Upper lobe of left lung (tissue), 6 donors: ENCODE results near the gene TRAF2. TPM values are rescaled to one million over a fixed set of nuclear protein-coding genes. Genes with fewer than 3 reads are reported as not detected.

ENCODE experiments used
- ATAC-seq, 2 donors: fragments of 200-7000 bp; cut with Tn5 transposase; one replicate each; pipeline ENCODE4 v1.9.1; 2022; ENCODE audit warnings: mild to moderate bottlenecking in 2 of 2, moderate library complexity in 2 of 2; ENCODE audit not compliant: low FRiP score in 2 of 2
- DNase-seq, 2 donors: peaks; one replicate each; pipeline ENCODE4 v3.0.0-alpha.2; 2019 to 2020
- H3K27ac ChIP-seq, 4 donors: fragments of 200-600 bp; sonication (generic); one replicate each; pipeline ENCODE4 v1.5.1; 2016 to 2019
- H3K27me3 ChIP-seq, 4 donors: fragments of 200-600 bp; sonication (generic); one replicate each; pipeline ENCODE4 v1.5.1; 2017 to 2019
- H3K36me3 ChIP-seq, 4 donors: fragments of 200-600 bp; sonication (generic); one replicate each; pipeline ENCODE4 v1.5.1; 2016 to 2019
- H3K4me1 ChIP-seq, 4 donors: fragments of 200-600 bp; sonication (generic); one replicate each; pipeline ENCODE4 v1.5.1; 2018 to 2019
- H3K4me3 ChIP-seq, 4 donors: fragments of 200-600 bp; sonication (generic); one replicate each; pipeline ENCODE4 v1.5.1; 2017 to 2019; ENCODE audit warnings: mild to moderate bottlenecking in 2 of 4, moderate library complexity in 1 of 4
- H3K9me3 ChIP-seq, 4 donors: fragments of 200-600 bp; sonication (generic); one replicate each; pipeline ENCODE4 v1.5.1; 2018 to 2019
- CTCF ChIP-seq, 6 experiments: fragments of 450-650 bp in 4 of 6; fragments of 200-600 bp in 2 of 6; sonication (generic) in 2 of 6; IDR thresholded peaks; one replicate each; pipeline ENCODE4 v1.5.1; 2016 to 2019; ENCODE audit warnings: antibody characterized with exemption in 6 of 6
- EP300 ChIP-seq, 4 donors: sonication (generic); formaldehyde crosslinking; IDR thresholded peaks; one replicate each; pipeline ENCODE4 v1.5.1; 2017; ENCODE audit warnings: antibody characterized with exemption in 4 of 4, control low read depth in 2 of 4
- POLR2A ChIP-seq, 4 donors: fragments of 450-650 bp; IDR thresholded peaks; one replicate each; pipeline ENCODE4 v1.5.1; 2016 to 2017; ENCODE audit warnings: antibody characterized with exemption in 4 of 4, mild to moderate bottlenecking in 2 of 4
- POLR2AphosphoS5 ChIP-seq, 2 donors: sonication (generic); formaldehyde crosslinking; IDR thresholded peaks; one replicate each; pipeline ENCODE4 v1.5.1; 2017; ENCODE audit warnings: antibody characterized with exemption in 2 of 2
- WGBS, 2 donors: methylation state at CpG; one replicate each; pipeline ENCODE4 v1.1.5; 2017 to 2018; 5-methylcytosine and 5-hydroxymethylcytosine counted together
- total RNA-seq, 6 donors: library from RNA; depleted of rRNA in 4 of 6; stranded (reverse); fragments of >200 nt in 4 of 6; gene quantifications; one replicate each; pipeline versions ENCODE4 v1.1.0 to v1.2.1, GENCODE V29; 2016 to 2021
- donor health status: DM: no; HTN: no; CAD: no; lungs with moderate emphysema.
- donor health status: DM: no; HTN: yes; CAD: no; lungs with severe emphysema.

TRAF2 gene
- total RNA-seq, 6 donors from 2014 or later: 10.6 to 20.8 (median 13.4) TPM

- H3K27ac ChIP-seq: peak overlapping the region in 2 of 4 donors; percentile 54
- WGBS, 2 donors: 87 to 91% methylated on average over 13 to 26 of the region's 28 CpGs
- ATAC-seq: no peak
Observed at GRCh38 chr9:136958898-136959850, 72.9 kb downstream of the TRAF2 start.

GRCh38 chr9:136960212-136960937 lies 74.1 kb downstream of the TRAF2 start:
- no peak for ATAC-seq
- peak in 1 of 2 donors; percentile 44 for DNase-seq
- no peak for TF ChIP-seq POLR2A (IDR thresholded peaks at IDR 0.05)
- TF ChIP-seq POLR2AphosphoS5 (IDR thresholded peaks at IDR 0.05): no peak
- no peak for TF ChIP-seq CTCF (IDR thresholded peaks at IDR 0.05)
- no peak for TF ChIP-seq EP300 (IDR thresholded peaks at IDR 0.05)

More at GRCh38 chr9:136958898-136959850, 72.9 kb downstream of the TRAF2 start:
- H3K4me1 ChIP-seq: peaks cover 2 to 13% (median 8%) of the 10 kb centered on the region in 4 donors
- no peak overlapping the region for H3K4me3 ChIP-seq
- TF ChIP-seq EP300 (IDR thresholded peaks at IDR 0.05): no peak
- no peak for TF ChIP-seq POLR2AphosphoS5 (IDR thresholded peaks at IDR 0.05)
- TF ChIP-seq POLR2A (IDR thresholded peaks at IDR 0.05): no peak
- TF ChIP-seq CTCF (IDR thresholded peaks at IDR 0.05): no peak
- no peaks in the 10 kb centered on the region for H3K36me3 ChIP-seq
- no peaks in the 10 kb centered on the region for H3K9me3 ChIP-seq
- no peaks in the 10 kb centered on the region for H3K27me3 ChIP-seq
- DNase-seq: peak in 1 of 2 donors; percentile 71

GRCh38 chr9:136960938-136961275 lies 74.6 kb downstream of the TRAF2 start:
- Histone ChIP-seq H3K36me3 (no peaks in the 10 kb centered on the region), H3K27me3 (no peaks in the 10 kb centered on the region), H3K4me1 (peaks cover 6 to 23% (median 12%) of the 10 kb centered on the region in 4 donors), H3K4me3 (no peak overlapping the region), H3K9me3 (no peaks in the 10 kb centered on the region), H3K27ac (peak overlapping the region in 2 of 4 donors; percentile 15 to 18)
- ATAC-seq: no peak
- TF ChIP-seq CTCF (IDR thresholded peaks at IDR 0.05) (no peak), POLR2AphosphoS5 (IDR thresholded peaks at IDR 0.05) (no peak), EP300 (IDR thresholded peaks at IDR 0.05) (no peak), POLR2A (IDR thresholded peaks at IDR 0.05) (no peak)
- peak in 1 of 2 donors; percentile 67 for DNase-seq
- 86 to 90% methylated on average over 2 to 11 of the region's 15 CpGs for whole genome bisulfite sequencing, 2 donors

More at GRCh38 chr9:136960212-136960937, 74.1 kb downstream of the TRAF2 start:
- H3K9me3 ChIP-seq: no peaks in the 10 kb centered on the region
- H3K27me3 ChIP-seq: no peaks in the 10 kb centered on the region
- 72 to 74% methylated on average over 10 to 18 of the region's 19 CpGs for WGBS, 2 donors
- H3K4me3 ChIP-seq: no peak overlapping the region
- H3K4me1 ChIP-seq: peaks cover 6 to 19% (median 12%) of the 10 kb centered on the region in 4 donors
- no peaks in the 10 kb centered on the region for H3K36me3 ChIP-seq
- peak overlapping the region in 2 of 4 donors; percentile 54 for H3K27ac ChIP-seq

GRCh38 chr9:136961279-136962065 lies 75.2 kb downstream of the TRAF2 start:
- ATAC-seq: peak in 1 of 2 donors; percentile 47
- Histone ChIP-seq H3K4me3 (no peak overlapping the region), H3K27ac (peak overlapping the region in 2 of 4 donors; percentile 15 to 18), H3K27me3 (no peaks in the 10 kb centered on the region), H3K36me3 (no peaks in the 10 kb centered on the region), H3K9me3 (no peaks in the 10 kb centered on the region), H3K4me1 (peaks cover 7 to 28% (median 17%) of the 10 kb centered on the region in 4 donors)
- 73 to 80% methylated on average over 7 to 21 of the region's 23 CpGs for WGBS, 2 donors
- no peak for TF ChIP-seq POLR2AphosphoS5 (IDR thresholded peaks at IDR 0.05)
- no peak for TF ChIP-seq CTCF (IDR thresholded peaks at IDR 0.05)
- no peak for TF ChIP-seq POLR2A (IDR thresholded peaks at IDR 0.05)
- no peak for TF ChIP-seq EP300 (IDR thresholded peaks at IDR 0.05)
- DNase-seq: peak in 1 of 2 donors; percentile 77
